ENCODE measurements around the gene ASB1.

The ASB1 gene

DNA sequence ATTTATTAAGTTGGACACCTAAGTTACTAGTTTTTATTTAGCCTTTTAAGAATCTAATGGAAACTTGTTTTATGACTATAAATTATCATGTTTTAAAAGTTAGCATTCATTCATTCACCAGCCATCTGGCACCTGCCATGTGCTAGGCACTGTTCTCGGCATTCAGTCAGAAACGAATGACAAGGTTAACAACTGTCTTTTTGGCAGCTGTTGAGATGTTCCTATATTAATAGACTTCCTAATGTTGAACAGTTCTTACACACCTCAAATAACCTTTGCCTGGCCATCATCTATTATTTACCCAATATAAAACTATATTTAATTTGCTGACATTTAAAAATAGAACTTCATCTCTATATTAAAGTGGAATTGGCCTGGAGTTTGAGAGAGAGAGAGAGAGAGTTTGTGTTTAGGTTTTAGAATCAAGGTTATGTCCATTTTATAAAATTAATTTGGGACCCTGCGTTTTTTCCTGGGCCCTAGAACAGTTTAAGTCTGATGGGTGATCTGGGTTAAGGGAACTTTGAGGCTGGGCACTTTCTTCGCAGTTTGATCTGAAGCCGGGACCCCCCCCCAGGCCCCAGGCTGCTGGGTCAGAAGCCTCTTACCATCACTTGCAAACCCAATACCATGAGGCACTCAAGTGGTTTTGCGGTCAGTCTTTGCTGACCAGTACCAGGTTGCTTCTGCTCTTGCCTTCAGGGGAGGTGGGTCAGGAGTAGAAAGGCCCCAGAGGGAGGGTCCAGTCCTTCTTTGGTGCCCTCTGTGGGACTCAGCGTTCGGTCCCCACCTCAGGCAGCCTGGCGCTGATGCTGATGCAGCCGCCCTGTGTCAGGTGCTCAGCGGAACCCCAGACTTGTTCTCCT is 48.3 kb upstream of the ASB1 start (continued):
- TF ChIP-seq, protein P1, sequence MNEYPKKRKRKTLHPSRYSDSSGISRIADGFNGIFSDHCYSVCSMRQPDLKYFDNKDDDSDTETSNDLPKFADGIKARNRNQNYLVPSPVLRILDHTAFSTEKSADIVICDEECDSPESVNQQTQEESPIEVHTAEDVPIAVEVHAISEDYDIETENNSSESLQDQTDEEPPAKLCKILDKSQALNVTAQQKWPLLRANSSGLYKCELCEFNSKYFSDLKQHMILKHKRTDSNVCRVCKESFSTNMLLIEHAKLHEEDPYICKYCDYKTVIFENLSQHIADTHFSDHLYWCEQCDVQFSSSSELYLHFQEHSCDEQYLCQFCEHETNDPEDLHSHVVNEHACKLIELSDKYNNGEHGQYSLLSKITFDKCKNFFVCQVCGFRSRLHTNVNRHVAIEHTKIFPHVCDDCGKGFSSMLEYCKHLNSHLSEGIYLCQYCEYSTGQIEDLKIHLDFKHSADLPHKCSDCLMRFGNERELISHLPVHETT (tag by site-specific recombination; IDR thresholded peaks at IDR 0.05) = no peak
- TF ChIP-seq ZNF423 (tag by site-specific recombination; IDR thresholded peaks at IDR 0.05) = no peak
- no peak for TF ChIP-seq ZNF629 (tag by site-specific recombination; IDR thresholded peaks at IDR 0.05)
- TF ChIP-seq, protein P2, sequence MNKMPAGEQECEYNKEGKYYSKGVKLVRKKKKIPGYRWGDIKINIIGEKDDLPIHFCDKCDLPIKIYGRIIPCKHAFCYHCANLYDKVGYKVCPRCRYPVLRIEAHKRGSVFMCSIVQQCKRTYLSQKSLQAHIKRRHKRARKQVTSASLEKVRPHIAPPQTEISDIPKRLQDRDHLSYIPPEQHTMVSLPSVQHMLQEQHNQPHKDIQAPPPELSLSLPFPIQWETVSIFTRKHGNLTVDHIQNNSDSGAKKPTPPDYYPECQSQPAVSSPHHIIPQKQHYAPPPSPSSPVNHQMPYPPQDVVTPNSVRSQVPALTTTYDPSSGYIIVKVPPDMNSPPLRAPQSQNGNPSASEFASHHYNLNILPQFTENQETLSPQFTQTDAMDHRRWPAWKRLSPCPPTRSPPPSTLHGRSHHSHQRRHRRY (tag by site-specific recombination; IDR thresholded peaks at IDR 0.05) = no peak
- TF ChIP-seq, protein P3, sequence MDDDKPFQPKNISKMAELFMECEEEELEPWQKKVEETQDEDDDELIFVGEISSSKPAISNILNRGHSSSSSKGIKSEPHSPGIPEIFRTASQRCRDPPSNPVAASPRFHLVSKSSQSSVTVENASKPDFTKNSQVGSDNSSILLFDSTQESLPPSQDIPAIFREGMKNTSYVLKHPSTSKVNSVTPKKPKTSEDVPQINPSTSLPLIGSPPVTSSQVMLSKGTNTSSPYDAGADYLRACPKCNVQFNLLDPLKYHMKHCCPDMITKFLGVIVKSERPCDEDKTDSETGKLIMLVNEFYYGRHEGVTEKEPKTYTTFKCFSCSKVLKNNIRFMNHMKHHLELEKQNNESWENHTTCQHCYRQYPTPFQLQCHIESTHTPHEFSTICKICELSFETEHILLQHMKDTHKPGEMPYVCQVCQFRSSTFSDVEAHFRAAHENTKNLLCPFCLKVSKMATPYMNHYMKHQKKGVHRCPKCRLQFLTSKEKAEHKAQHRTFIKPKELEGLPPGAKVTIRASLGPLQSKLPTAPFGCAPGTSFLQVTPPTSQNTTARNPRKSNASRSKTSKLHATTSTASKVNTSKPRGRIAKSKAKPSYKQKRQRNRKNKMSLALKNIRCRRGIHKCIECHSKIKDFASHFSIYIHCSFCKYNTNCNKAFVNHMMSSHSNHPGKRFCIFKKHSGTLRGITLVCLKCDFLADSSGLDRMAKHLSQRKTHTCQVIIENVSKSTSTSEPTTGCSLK (tag by site-specific recombination; IDR thresholded peaks at IDR 0.05) = no peak
- TF ChIP-seq KLF1 (tag by site-specific recombination; IDR thresholded peaks at IDR 0.05) = no peak
- no peak for TF ChIP-seq ZBTB8A (tag by site-specific recombination; IDR thresholded peaks at IDR 0.05)
- no peak for TF ChIP-seq FEZF1 (tag by site-specific recombination; IDR thresholded peaks at IDR 0.05)

DNA sequence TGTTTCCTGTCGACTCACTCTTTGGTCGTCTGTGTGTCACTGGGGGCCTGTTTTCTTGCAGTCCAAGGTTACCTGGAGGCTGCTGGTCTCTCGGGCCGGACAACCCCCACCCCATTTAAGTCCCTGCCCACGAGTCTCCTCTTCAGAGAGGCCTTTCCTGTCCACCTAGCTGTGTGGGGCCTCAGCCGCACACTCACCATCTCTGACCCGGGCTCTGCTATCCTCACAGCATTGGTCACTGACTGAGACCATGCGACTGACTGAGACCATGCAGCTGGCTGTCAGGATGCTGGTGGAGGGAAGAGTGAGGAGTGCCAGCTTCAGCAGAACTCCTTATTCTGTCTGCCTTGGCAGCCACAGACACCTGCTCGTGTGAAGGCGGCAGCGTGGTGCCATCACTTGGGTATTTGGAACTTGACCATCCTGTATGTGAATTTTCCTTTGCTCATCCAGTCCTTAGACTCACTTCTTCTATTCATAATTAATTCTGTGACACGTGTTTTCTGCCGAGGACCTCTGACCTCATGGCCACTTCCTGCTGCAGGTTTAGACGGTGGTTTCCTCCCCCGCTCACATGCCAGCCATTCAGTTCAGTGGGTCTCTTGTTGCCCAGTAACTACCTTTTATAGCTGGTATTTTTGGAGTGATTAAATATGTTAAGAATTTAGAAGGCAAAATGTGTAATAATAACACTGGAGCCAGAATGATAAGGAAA is 47.5 kb upstream of the ASB1 start:
- CTCF ChIA-PET = interaction anchor here (0.7 kb wide), 1 partner anchor 1643 kb away, joined by 4 read pairs; no protein-coding TSS in a partner anchor
- POLR2A ChIA-PET = no interaction called here
- no peak overlapping the region for H3K27ac ChIP-seq (ENCODE audit: extremely low read depth, low read depth, low read length)
- no peaks in the 10 kb centered on the region for H3K4me1 ChIP-seq (ENCODE audit: control insufficient read depth, insufficient read depth, low read length)
- H3K36me3 ChIP-seq (ENCODE audit: control insufficient read depth in 2 of 2, insufficient read depth in 1 of 2, low read length in 2 of 2) = peaks cover 0 to 23% of the 10 kb centered on the region in 2 experiments; a peak in 1 of 3 replicates
- H3K4me3 ChIP-seq (ENCODE audit: low read depth, low read length) = no peak overlapping the region
- no peaks in the 10 kb centered on the region for H3K9me3 ChIP-seq (ENCODE audit: control insufficient read depth, insufficient read depth, low read depth, low read length)
- TF ChIP-seq, protein P4, sequence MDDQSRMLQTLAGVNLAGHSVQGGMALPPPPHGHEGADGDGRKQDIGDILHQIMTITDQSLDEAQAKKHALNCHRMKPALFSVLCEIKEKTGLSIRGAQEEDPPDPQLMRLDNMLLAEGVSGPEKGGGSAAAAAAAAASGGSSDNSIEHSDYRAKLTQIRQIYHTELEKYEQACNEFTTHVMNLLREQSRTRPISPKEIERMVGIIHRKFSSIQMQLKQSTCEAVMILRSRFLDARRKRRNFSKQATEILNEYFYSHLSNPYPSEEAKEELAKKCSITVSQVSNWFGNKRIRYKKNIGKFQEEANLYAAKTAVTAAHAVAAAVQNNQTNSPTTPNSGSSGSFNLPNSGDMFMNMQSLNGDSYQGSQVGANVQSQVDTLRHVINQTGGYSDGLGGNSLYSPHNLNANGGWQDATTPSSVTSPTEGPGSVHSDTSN (CRISPR knock-in tag; IDR thresholded peaks at IDR 0.05) = no peak
- TF ChIP-seq ZNF549 (tag by site-specific recombination; IDR thresholded peaks at IDR 0.05) (no peak), ZNF214 (tag by site-specific recombination; IDR thresholded peaks at IDR 0.05; ENCODE audit: borderline replicate concordance) (no peak), ZNF132 (tag by site-specific recombination; IDR thresholded peaks at IDR 0.05; ENCODE audit: borderline replicate concordance) (no peak), ZBTB48 (tag by site-specific recombination; IDR thresholded peaks at IDR 0.05) (no peak), HOXC10 (CRISPR knock-in tag; IDR thresholded peaks at IDR 0.05) (no peak), ZNF266 (tag by site-specific recombination; IDR thresholded peaks at IDR 0.05; ENCODE audit: low read depth) (no peak), ZNF302 (tag by site-specific recombination; IDR thresholded peaks at IDR 0.05; ENCODE audit: low read depth) (no peak), ZNF600 (tag by site-specific recombination; IDR thresholded peaks at IDR 0.05) (no peak), KLF7 (tag by site-specific recombination; IDR thresholded peaks at IDR 0.05; ENCODE audit: borderline replicate concordance) (no peak), ZNF404 (tag by site-specific recombination; IDR thresholded peaks at IDR 0.05) (no peak)
- TF ChIP-seq, protein P5, sequence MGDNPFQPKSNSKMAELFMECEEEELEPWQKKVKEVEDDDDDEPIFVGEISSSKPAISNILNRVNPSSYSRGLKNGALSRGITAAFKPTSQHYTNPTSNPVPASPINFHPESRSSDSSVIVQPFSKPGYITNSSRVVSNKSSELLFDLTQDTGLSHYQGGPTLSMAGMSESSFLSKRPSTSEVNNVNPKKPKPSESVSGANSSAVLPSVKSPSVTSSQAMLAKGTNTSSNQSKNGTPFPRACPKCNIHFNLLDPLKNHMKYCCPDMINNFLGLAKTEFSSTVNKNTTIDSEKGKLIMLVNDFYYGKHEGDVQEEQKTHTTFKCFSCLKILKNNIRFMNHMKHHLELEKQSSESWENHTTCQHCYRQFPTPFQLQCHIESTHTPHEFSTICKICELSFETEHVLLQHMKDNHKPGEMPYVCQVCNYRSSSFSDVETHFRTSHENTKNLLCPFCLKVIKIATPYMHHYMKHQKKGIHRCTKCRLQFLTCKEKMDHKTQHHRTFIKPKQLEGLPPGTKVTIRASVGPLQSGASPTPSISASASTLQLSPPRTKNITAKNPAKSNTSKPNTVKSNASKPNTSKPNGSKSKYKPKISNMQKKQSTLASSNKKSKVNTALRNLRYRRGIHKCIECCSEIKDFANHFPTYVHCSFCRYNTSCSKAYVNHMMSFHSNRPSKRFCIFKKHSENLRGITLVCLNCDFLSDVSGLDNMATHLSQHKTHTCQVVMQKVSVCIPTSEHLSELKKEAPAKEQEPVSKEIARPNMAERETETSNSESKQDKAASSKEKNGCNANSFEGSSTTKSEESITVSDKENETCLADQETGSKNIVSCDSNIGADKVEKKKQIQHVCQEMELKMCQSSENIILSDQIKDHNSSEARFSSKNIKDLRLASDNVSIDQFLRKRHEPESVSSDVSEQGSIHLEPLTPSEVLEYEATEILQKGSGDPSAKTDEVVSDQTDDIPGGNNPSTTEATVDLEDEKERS (tag by site-specific recombination; IDR thresholded peaks at IDR 0.05) = no peak
- TF ChIP-seq, protein P6, sequence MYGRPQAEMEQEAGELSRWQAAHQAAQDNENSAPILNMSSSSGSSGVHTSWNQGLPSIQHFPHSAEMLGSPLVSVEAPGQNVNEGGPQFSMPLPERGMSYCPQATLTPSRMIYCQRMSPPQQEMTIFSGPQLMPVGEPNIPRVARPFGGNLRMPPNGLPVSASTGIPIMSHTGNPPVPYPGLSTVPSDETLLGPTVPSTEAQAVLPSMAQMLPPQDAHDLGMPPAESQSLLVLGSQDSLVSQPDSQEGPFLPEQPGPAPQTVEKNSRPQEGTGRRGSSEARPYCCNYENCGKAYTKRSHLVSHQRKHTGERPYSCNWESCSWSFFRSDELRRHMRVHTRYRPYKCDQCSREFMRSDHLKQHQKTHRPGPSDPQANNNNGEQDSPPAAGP (tag by site-specific recombination; IDR thresholded peaks at IDR 0.05) = no peak
- TF ChIP-seq, protein P7, sequence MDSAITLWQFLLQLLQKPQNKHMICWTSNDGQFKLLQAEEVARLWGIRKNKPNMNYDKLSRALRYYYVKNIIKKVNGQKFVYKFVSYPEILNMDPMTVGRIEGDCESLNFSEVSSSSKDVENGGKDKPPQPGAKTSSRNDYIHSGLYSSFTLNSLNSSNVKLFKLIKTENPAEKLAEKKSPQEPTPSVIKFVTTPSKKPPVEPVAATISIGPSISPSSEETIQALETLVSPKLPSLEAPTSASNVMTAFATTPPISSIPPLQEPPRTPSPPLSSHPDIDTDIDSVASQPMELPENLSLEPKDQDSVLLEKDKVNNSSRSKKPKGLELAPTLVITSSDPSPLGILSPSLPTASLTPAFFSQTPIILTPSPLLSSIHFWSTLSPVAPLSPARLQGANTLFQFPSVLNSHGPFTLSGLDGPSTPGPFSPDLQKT (IDR thresholded peaks at IDR 0.05; ENCODE audit: borderline replicate concordance, low read depth, low read length) = no peak

Measured in HEK293 (cell line).